PFSK-1 (cell line): ENCODE results near the gene FAM181A.

Experiments
- FOXP2 ChIP-seq: optimal IDR thresholded peaks from 2 replicates; pipeline ENCODE3; 2011; ENCODE audit warnings: borderline replicate concordance, control low read depth, inconsistent platforms; ENCODE audit not compliant: insufficient read depth; ENCODE audit errors: extremely low read length, extremely low read depth
- POLR2AphosphoS5 ChIP-seq: IDR thresholded peaks from 2 replicates; pipeline ENCODE4 v1.6.1; 2012; ENCODE audit warnings: low read depth, mild to moderate bottlenecking, control low read depth, low read length, moderate library complexity
- SIN3A ChIP-seq: IDR thresholded peaks from 2 replicates; pipeline ENCODE4 v1.6.1; 2012; ENCODE audit warnings: mild to moderate bottlenecking, low read length, moderate library complexity, borderline replicate concordance; ENCODE audit not compliant: insufficient read depth
- TAF1 ChIP-seq: IDR thresholded peaks from 2 replicates; pipeline ENCODE4 v1.6.1; 2012; ENCODE audit warnings: low read length, control low read depth, borderline replicate concordance; ENCODE audit not compliant: insufficient read depth
- TF ChIP-seq, protein P1 (sequence below), 2 experiments: IDR thresholded peaks; 2 replicates each; pipeline versions ENCODE4 v1.6.1 to v1.8.0; 2011 to 2012; ENCODE audit warnings: low read depth in 2 of 2, low read length in 2 of 2, control low read depth in 1 of 2, inconsistent platforms in 1 of 2, mild to moderate bottlenecking in 1 of 2, moderate library complexity in 1 of 2; ENCODE audit not compliant: insufficient read depth in 1 of 2

Gene FAM181A

DNA sequence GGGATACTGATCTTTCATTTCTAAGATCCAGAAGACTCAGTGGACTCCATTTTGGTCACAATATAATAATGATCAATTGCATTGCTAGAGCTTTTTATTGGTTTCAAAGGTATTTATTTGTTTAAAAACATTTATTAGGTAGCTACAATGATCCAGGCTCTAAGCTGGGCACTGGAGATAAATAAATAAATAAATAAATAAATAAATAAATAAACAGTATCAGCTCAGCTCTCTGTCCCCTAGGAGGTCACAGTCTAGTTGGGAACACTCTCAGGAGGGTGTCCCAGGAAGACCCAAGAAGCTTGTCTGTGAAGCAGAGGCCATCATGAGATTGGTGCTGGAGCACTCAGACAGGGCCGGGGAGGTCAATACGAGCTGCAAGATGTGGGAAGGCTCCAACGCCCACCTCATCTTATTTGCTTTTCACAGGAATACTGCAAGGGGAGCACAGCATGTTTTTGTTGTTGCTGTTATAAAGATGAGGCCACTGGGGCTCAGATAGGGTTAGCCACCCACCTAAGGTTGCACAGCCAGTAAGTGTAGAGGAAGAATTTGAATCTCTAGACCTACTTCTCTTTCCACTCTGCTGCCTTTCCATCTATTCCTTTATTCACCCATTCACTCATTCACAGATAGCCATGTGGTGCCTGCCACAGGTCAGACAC, 33.8 kb downstream of the FAM181A start:
- TF ChIP-seq POLR2AphosphoS5 = no peak
- TF ChIP-seq, protein P1, sequence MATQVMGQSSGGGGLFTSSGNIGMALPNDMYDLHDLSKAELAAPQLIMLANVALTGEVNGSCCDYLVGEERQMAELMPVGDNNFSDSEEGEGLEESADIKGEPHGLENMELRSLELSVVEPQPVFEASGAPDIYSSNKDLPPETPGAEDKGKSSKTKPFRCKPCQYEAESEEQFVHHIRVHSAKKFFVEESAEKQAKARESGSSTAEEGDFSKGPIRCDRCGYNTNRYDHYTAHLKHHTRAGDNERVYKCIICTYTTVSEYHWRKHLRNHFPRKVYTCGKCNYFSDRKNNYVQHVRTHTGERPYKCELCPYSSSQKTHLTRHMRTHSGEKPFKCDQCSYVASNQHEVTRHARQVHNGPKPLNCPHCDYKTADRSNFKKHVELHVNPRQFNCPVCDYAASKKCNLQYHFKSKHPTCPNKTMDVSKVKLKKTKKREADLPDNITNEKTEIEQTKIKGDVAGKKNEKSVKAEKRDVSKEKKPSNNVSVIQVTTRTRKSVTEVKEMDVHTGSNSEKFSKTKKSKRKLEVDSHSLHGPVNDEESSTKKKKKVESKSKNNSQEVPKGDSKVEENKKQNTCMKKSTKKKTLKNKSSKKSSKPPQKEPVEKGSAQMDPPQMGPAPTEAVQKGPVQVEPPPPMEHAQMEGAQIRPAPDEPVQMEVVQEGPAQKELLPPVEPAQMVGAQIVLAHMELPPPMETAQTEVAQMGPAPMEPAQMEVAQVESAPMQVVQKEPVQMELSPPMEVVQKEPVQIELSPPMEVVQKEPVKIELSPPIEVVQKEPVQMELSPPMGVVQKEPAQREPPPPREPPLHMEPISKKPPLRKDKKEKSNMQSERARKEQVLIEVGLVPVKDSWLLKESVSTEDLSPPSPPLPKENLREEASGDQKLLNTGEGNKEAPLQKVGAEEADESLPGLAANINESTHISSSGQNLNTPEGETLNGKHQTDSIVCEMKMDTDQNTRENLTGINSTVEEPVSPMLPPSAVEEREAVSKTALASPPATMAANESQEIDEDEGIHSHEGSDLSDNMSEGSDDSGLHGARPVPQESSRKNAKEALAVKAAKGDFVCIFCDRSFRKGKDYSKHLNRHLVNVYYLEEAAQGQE (IDR thresholded peaks at IDR 0.05; ENCODE audit: insufficient read depth in 1 of 2, low read depth in 2 of 2, low read length in 2 of 2) = no peak
- no peak for TF ChIP-seq TAF1
- TF ChIP-seq SIN3A = no peak
- TF ChIP-seq FOXP2 = no peak

DNA sequence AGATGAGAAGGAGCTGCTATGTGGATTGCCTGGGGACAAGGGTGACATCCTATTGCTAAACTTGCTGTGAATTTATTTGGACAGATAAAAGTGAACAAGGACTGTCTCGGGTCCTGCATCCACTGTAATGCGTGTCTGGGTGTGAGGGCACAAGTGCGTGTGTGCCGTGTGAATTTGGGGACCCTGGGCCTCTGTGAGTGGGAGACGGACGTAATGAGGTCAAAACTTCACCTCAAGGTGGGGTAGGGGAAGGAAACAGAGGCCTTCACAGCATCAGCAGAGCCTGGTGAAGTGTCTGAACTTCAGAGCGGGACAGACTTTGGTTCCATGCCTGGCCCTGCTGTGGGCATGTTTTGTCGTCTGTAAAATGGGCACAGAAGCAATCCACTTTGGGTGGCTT, 34.5 kb downstream of the FAM181A start:
- TF ChIP-seq, protein P1 (IDR thresholded peaks at IDR 0.05; ENCODE audit: insufficient read depth in 1 of 2, low read depth in 2 of 2, low read length in 2 of 2) = no peak
- TF ChIP-seq TAF1 = no peak
- no peak for TF ChIP-seq SIN3A
- no peak for TF ChIP-seq FOXP2
- TF ChIP-seq POLR2AphosphoS5 = no peak

DNA sequence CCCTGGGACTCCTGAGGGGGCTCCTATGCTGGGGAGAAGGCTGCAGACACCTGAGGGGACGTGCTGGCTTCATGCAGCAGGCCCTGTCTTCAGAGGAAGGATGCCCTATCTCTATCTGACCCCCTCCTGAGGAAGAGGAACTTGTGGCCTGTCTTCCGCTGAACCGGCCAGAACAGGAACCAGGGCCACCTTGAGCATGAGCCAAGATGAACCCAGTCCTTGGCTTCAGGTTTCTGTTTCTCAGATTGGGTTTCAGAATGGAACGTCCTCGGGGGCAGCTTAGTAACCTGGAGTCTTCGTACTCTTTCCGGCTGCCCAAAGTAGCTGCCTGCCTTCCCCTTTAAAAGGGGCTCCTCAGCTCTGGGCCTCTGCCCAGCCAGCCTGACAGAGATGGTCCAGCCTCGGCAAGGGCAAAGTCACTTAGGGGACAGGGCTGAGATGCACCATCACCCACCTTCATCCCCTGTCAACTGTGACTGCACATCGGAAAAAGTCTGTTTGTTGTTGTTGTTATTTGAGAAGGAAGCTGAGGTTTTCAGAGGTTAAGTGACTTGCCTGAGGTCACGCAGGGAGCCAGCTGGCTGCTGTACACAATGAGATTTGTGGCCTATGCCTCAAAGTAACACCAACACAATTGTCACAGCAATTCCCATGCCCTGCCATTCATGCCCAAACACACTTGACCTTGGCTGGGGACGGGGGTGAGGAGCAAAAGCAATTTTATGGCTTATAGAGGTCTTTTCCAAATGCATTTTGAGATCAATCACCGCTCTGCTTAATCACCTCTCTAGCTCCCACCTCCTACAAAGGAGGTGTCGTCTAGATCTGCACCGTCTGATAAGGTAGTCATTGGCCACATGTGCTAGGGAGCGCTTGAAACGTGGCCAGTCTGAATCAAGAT, 35.8 kb downstream of the FAM181A start:
- no peak for TF ChIP-seq POLR2AphosphoS5
- no peak for TF ChIP-seq SIN3A
- TF ChIP-seq, protein P1 (IDR thresholded peaks at IDR 0.05; ENCODE audit: insufficient read depth in 1 of 2, low read depth in 2 of 2, low read length in 2 of 2) = no peak
- no peak for TF ChIP-seq FOXP2
- no peak for TF ChIP-seq TAF1

DNA sequence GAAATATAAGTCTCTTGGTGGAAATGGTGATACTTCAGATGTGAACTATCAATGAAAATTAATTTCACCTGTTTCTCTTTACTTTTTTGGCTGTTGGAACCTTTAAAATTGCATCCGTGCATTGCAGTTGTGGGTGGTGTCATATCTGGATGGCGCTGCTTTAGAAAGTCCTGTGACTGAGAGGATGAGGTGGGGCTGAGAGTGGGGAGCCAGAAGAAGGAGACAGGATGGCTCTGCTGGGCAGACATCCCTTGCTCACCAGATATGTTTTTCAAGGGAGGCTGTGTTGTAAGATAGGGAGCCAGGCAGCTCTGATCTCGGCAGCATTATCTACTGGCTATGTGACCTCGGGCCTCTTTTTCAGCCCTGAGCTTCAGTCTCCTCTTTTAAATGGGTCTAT, 36.5 kb downstream of the FAM181A start:
- TF ChIP-seq TAF1 (no peak), SIN3A (no peak), FOXP2 (no peak), POLR2AphosphoS5 (no peak)
- TF ChIP-seq, protein P1 (IDR thresholded peaks at IDR 0.05; ENCODE audit: insufficient read depth in 1 of 2, low read depth in 2 of 2, low read length in 2 of 2) = no peak
